ENCODE measurements around the gene USP22.

DNA sequence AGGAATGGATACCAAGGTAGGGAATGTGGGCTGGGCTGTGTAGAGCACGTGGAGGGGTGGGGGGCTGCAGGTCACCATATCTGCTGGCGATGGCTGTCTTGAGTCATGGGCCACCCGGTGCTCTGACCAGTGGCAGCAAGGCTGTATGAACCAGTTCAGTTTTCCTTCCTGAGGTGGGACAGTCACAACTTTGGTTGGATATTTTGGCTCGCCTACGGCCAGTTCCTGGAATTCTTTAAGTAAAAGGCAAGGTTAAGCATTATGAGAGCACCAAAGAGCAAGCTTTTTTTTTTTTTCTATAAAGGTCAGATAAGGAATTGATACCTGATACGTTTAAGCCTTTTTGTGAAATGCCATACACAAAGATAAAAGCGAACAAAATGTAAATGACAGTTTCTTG lies 81.9 kb downstream of the USP22 start:
- TF ChIP-seq YY1 (IDR thresholded peaks at IDR 0.05; ENCODE audit: insufficient read depth, insufficient read length) (no peak), ZNF274 (IDR thresholded peaks at IDR 0.05; ENCODE audit: low read depth, low read length) (no peak)

Measured in NT2/D1 (cell line).